GM21515 (cell line): ENCODE data around the gene HOXD12.

Source experiments
- ATAC-seq: cut with Tn5 transposase; IDR thresholded peaks from one replicate; pipeline ENCODE4 v1.9.1; 2021; ENCODE audit not compliant: unreplicated experiment

HOXD12 gene

GRCh38 chr2:176080540-176081375, 18.8 kb upstream of the HOXD12 start:
- ATAC-seq = no peak

GRCh38 chr2:176081376-176081836, 18.2 kb upstream of the HOXD12 start:
- no peak for ATAC-seq

GRCh38 chr2:176081837-176082524, 17.6 kb upstream of the HOXD12 start:
- no peak for ATAC-seq

GRCh38 chr2:176082525-176082823, 17.1 kb upstream of the HOXD12 start:
- ATAC-seq = no peak

- ATAC-seq = no peak
Measured at GRCh38 chr2:176082824-176083751, 16.5 kb upstream of the HOXD12 start.

- ATAC-seq = no peak
Measured at GRCh38 chr2:176083796-176084261, 15.8 kb upstream of the HOXD12 start, which contains the start of gene EVX2. TSS of gene EVX2 (minus strand) at chr2:176083962. CDS start at chr2:176083776, 186 bp downstream.

- ATAC-seq = no peak
Measured at GRCh38 chr2:176084611-176085119, 14.9 kb upstream of the HOXD12 start.

GRCh38 chr2:176085120-176085788, 14.3 kb upstream of the HOXD12 start:
- ATAC-seq = no peak

GRCh38 chr2:176085861-176086771, 13.5 kb upstream of the HOXD12 start:
- no peak for ATAC-seq

- no peak for ATAC-seq
Measured at GRCh38 chr2:176087330-176088047, 12.1 kb upstream of the HOXD12 start.

- ATAC-seq = no peak
Measured at GRCh38 chr2:176088048-176088936, 11.3 kb upstream of the HOXD12 start.

- no peak for ATAC-seq
Measured at GRCh38 chr2:176088937-176089842, 10.4 kb upstream of the HOXD12 start.

- ATAC-seq = no peak
Measured at GRCh38 chr2:176089843-176090395, 9.7 kb upstream of the HOXD12 start.

GRCh38 chr2:176090862-176091261, 8.7 kb upstream of the HOXD12 start:
- ATAC-seq = no peak

- ATAC-seq = no peak
Measured at GRCh38 chr2:176091329-176092258, 8.0 kb upstream of the HOXD12 start.
